ENCODE data around the gene A4GALT. TPM values are rescaled to one million over a fixed set of nuclear protein-coding genes. Genes with fewer than 3 reads are reported as not detected.

Gene A4GALT
- total and polyA plus RNA-seq, 2 experiments from 2014 or later: 7.0 to 16.2 TPM

DNA sequence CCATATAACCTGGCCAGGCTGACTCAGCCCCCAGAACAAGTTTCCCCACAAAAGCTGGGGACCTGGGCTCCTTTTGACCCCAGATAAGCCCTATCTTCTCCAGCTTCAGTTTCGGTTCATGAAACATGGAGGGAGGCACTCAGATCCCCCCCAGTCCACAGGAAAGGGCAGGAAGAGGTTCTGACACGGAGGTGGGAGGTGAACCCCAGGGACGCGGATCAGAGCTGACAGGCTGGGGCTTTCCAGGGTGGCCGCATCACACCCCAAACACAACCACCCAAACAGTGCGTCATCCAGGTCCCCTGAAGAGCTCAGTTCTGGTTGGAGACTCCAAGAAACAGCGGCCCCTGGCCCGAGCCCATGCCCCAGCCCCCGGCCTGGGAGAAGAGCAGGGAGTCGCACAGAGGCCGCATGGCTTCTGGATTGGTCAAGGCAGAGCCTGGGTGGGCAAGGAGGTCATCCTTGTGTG lies 44.3 kb upstream of the A4GALT start:
- H2AFZ ChIP-seq: 0 out of 2 replicates have a peak overlapping the region, but pooled peaks have one; percentile 66
- H3K79me2 ChIP-seq (replicated peaks; ENCODE audit: insufficient read depth): no peaks in the 10 kb centered on the region
- TF ChIP-seq EZH2phosphoT487 (IDR thresholded peaks at IDR 0.05; ENCODE audit: unreplicated experiment) (no peak), CREB1 (CRISPR knock-in tag; IDR thresholded peaks at IDR 0.05; ENCODE audit: low read depth) (no peak), JUNB (IDR thresholded peaks at IDR 0.05; ENCODE audit: unreplicated experiment) (no peak), POLR2AphosphoS5 (IDR thresholded peaks at IDR 0.05; ENCODE audit: low read depth) (no peak), ZNF114 (CRISPR knock-in tag; IDR thresholded peaks at IDR 0.05) (no peak)
- TF ChIP-seq, protein P1, sequence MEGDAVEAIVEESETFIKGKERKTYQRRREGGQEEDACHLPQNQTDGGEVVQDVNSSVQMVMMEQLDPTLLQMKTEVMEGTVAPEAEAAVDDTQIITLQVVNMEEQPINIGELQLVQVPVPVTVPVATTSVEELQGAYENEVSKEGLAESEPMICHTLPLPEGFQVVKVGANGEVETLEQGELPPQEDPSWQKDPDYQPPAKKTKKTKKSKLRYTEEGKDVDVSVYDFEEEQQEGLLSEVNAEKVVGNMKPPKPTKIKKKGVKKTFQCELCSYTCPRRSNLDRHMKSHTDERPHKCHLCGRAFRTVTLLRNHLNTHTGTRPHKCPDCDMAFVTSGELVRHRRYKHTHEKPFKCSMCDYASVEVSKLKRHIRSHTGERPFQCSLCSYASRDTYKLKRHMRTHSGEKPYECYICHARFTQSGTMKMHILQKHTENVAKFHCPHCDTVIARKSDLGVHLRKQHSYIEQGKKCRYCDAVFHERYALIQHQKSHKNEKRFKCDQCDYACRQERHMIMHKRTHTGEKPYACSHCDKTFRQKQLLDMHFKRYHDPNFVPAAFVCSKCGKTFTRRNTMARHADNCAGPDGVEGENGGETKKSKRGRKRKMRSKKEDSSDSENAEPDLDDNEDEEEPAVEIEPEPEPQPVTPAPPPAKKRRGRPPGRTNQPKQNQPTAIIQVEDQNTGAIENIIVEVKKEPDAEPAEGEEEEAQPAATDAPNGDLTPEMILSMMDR (conservative IDR thresholded peaks at IDR 0.05; ENCODE audit: low read depth in 2 of 2): no peak
- TF ChIP-seq, protein P2, sequence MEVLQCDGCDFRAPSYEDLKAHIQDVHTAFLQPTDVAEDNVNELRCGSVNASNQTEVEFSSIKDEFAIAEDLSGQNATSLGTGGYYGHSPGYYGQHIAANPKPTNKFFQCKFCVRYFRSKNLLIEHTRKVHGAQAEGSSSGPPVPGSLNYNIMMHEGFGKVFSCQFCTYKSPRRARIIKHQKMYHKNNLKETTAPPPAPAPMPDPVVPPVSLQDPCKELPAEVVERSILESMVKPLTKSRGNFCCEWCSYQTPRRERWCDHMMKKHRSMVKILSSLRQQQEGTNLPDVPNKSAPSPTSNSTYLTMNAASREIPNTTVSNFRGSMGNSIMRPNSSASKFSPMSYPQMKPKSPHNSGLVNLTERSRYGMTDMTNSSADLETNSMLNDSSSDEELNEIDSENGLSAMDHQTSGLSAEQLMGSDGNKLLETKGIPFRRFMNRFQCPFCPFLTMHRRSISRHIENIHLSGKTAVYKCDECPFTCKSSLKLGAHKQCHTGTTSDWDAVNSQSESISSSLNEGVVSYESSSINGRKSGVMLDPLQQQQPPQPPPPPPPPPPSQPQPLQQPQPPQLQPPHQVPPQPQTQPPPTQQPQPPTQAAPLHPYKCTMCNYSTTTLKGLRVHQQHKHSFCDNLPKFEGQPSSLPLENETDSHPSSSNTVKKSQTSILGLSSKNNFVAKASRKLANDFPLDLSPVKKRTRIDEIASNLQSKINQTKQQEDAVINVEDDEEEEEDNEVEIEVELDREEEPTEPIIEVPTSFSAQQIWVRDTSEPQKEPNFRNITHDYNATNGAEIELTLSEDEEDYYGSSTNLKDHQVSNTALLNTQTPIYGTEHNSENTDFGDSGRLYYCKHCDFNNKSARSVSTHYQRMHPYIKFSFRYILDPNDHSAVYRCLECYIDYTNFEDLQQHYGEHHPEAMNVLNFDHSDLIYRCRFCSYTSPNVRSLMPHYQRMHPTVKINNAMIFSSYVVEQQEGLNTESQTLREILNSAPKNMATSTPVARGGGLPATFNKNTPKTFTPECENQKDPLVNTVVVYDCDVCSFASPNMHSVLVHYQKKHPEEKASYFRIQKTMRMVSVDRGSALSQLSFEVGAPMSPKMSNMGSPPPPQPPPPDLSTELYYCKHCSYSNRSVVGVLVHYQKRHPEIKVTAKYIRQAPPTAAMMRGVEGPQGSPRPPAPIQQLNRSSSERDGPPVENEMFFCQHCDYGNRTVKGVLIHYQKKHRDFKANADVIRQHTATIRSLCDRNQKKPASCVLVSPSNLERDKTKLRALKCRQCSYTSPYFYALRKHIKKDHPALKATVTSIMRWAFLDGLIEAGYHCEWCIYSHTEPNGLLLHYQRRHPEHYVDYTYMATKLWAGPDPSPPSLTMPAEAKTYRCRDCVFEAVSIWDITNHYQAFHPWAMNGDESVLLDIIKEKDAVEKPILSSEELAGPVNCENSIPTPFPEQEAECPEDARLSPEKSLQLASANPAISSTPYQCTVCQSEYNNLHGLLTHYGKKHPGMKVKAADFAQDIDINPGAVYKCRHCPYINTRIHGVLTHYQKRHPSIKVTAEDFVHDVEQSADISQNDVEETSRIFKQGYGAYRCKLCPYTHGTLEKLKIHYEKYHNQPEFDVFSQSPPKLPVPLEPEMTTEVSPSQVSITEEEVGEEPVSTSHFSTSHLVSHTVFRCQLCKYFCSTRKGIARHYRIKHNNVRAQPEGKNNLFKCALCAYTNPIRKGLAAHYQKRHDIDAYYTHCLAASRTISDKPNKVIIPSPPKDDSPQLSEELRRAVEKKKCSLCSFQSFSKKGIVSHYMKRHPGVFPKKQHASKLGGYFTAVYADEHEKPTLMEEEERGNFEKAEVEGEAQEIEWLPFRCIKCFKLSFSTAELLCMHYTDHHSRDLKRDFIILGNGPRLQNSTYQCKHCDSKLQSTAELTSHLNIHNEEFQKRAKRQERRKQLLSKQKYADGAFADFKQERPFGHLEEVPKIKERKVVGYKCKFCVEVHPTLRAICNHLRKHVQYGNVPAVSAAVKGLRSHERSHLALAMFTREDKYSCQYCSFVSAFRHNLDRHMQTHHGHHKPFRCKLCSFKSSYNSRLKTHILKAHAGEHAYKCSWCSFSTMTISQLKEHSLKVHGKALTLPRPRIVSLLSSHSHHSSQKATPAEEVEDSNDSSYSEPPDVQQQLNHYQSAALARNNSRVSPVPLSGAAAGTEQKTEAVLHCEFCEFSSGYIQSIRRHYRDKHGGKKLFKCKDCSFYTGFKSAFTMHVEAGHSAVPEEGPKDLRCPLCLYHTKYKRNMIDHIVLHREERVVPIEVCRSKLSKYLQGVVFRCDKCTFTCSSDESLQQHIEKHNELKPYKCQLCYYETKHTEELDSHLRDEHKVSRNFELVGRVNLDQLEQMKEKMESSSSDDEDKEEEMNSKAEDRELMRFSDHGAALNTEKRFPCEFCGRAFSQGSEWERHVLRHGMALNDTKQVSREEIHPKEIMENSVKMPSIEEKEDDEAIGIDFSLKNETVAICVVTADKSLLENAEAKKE (CRISPR knock-in tag; IDR thresholded peaks at IDR 0.05): no peak
- TF ChIP-seq, protein P3, sequence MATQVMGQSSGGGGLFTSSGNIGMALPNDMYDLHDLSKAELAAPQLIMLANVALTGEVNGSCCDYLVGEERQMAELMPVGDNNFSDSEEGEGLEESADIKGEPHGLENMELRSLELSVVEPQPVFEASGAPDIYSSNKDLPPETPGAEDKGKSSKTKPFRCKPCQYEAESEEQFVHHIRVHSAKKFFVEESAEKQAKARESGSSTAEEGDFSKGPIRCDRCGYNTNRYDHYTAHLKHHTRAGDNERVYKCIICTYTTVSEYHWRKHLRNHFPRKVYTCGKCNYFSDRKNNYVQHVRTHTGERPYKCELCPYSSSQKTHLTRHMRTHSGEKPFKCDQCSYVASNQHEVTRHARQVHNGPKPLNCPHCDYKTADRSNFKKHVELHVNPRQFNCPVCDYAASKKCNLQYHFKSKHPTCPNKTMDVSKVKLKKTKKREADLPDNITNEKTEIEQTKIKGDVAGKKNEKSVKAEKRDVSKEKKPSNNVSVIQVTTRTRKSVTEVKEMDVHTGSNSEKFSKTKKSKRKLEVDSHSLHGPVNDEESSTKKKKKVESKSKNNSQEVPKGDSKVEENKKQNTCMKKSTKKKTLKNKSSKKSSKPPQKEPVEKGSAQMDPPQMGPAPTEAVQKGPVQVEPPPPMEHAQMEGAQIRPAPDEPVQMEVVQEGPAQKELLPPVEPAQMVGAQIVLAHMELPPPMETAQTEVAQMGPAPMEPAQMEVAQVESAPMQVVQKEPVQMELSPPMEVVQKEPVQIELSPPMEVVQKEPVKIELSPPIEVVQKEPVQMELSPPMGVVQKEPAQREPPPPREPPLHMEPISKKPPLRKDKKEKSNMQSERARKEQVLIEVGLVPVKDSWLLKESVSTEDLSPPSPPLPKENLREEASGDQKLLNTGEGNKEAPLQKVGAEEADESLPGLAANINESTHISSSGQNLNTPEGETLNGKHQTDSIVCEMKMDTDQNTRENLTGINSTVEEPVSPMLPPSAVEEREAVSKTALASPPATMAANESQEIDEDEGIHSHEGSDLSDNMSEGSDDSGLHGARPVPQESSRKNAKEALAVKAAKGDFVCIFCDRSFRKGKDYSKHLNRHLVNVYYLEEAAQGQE (IDR thresholded peaks at IDR 0.05; ENCODE audit: unreplicated experiment): no peak
- Mint-ChIP-seq H3K27ac (no peak overlapping the region), H3K9me3 (no peaks in the 10 kb centered on the region), H3K4me3 (no peak overlapping the region), H3K27me3 (ENCODE audit: insufficient read depth, low read depth, poor library complexity) (peaks cover 4% of the 10 kb centered on the region), H3K4me1 (peaks cover 1% of the 10 kb centered on the region; the same call in 2 of the 3 replicates), H3K36me3 (ENCODE audit: low read depth) (no peaks in the 10 kb centered on the region)
- H3K4me3 ChIP-seq: no peak overlapping the region
- H3K27ac ChIP-seq (ENCODE audit: low read depth): no peak overlapping the region
- H3K27me3 ChIP-seq (ENCODE audit: insufficient read depth): no peaks in the 10 kb centered on the region
- no peak for ATAC-seq
- H3F3A ChIP-seq (replicated peaks; ENCODE audit: low read depth): no peaks in the 10 kb centered on the region
- no peaks in the 10 kb centered on the region for H3K36me3 ChIP-seq (ENCODE audit: insufficient read depth)
- no peaks in the 10 kb centered on the region for H4K20me1 ChIP-seq (replicated peaks; ENCODE audit: insufficient read depth)
- no peak overlapping the region for H3K4me2 ChIP-seq
- no peak for DNase-seq (ENCODE audit: low spot score)
- no peaks in the 10 kb centered on the region for H3K9me2 ChIP-seq (ENCODE audit: insufficient read depth)
- H3K4me1 ChIP-seq (ENCODE audit: insufficient read depth): no peaks in the 10 kb centered on the region
